ENCODE data around the gene FOSL1.

FOSL1 gene

DNA sequence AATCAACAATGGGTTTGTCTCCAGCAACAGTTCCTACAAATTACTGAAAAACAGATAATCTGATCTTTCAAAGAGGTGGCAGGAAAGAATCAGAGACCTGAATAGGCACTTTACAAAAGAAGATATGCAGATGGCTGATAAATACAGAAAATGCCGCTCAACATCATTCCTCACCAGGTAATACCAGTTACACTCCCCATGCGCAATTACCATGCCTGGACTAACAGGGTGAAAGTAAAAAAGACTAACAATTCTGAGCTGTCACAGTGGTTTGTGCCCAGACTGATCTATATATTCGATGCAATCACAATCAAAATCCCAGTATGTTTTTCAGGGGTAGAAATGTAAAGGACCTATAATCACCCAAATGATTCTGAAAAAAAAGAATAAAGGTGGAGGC is 56.4 kb downstream of the FOSL1 start:
- H3K9ac ChIP-seq (ENCODE audit: low read depth, low read length): no peak overlapping the region
- no peaks in the 10 kb centered on the region for H3K4me1 ChIP-seq (ENCODE audit: insufficient read depth, low read length)
- no peaks in the 10 kb centered on the region for H3K36me3 ChIP-seq (ENCODE audit: insufficient read depth, low read length)

GRCh38 chr11:65842144-65842543 is 58.0 kb downstream of the FOSL1 start:
- H3K36me3 ChIP-seq (ENCODE audit: insufficient read depth, low read length): no peaks in the 10 kb centered on the region
- no peak overlapping the region for H3K9ac ChIP-seq (ENCODE audit: low read depth, low read length)
- no peaks in the 10 kb centered on the region for H3K4me1 ChIP-seq (ENCODE audit: insufficient read depth, low read length)
- no peaks in the 10 kb centered on the region for H3K9me3 ChIP-seq (ENCODE audit: control insufficient read depth, insufficient read depth, low read length)

More for the DNA sequence above, 56.4 kb downstream of the FOSL1 start:
- no peaks in the 10 kb centered on the region for H3K9me3 ChIP-seq (ENCODE audit: control insufficient read depth, insufficient read depth, low read length)

Data from ES-I3 (cell line).